Loucy (cell line): ENCODE data around the gene BCO1.

ENCODE experiments used
- H2AFZ ChIP-seq: fragments of 200-600 bp; sonication (generic); 2 replicates; pipeline ENCODE4 v1.6.0; 2016; ENCODE audit warnings: antibody characterized with exemption, mild to moderate bottlenecking, low read length, moderate library complexity
- H3F3A ChIP-seq: fragments of 200-600 bp; 2 replicates; pipeline ENCODE4 v1.6.0; 2016; ENCODE audit warnings: antibody characterized with exemption, low read depth, mild to moderate bottlenecking
- H3K27me3 ChIP-seq: fragments of 200-600 bp; sonication (generic); 2 replicates; pipeline ENCODE4 v1.6.1; 2014; ENCODE audit warnings: low read length, mild to moderate bottlenecking; ENCODE audit not compliant: insufficient read depth, poor library complexity, severe bottlenecking
- H3K36me3 ChIP-seq: fragments of 200-600 bp; sonication (generic); 2 replicates; pipeline ENCODE4 v1.6.1; 2016; ENCODE audit warnings: low read length; ENCODE audit not compliant: insufficient read depth
- H3K4me1 ChIP-seq: fragments of 200-600 bp; sonication (generic); 2 replicates; pipeline ENCODE4 v1.5.1; 2014; ENCODE audit warnings: low read length, mild to moderate bottlenecking; ENCODE audit not compliant: insufficient read depth, poor library complexity, severe bottlenecking
- H3K4me2 ChIP-seq: fragments of 200-600 bp; sonication (generic); 2 replicates; pipeline ENCODE4 v1.6.0; 2014; ENCODE audit warnings: antibody characterized with exemption, low read length, low read depth, mild to moderate bottlenecking; ENCODE audit not compliant: poor library complexity, severe bottlenecking
- H3K4me3 ChIP-seq: fragments of 200-600 bp; sonication (generic); 2 replicates; pipeline ENCODE4 v1.5.1; 2014; ENCODE audit warnings: low read length, mild to moderate bottlenecking, mixed read lengths; ENCODE audit not compliant: poor library complexity, severe bottlenecking
- H3K79me2 ChIP-seq: fragments of 200-600 bp; sonication (generic); 2 replicates; pipeline ENCODE4 v1.6.1; 2014; ENCODE audit warnings: low read length; ENCODE audit not compliant: insufficient read depth
- H3K9ac ChIP-seq: fragments of 200-600 bp; sonication (generic); 2 replicates; pipeline ENCODE4 v1.6.0; 2014; ENCODE audit warnings: mild to moderate bottlenecking, low read depth, low read length, moderate library complexity; ENCODE audit not compliant: poor library complexity, severe bottlenecking
- H3K9me2 ChIP-seq: fragments of 200-600 bp; sonication (generic); replicated peaks from 2 replicates; pipeline ENCODE4 v1.6.1; 2016; ENCODE audit warnings: low read depth, low read length, mixed read lengths
- H3K9me3 ChIP-seq: fragments of 200-600 bp; sonication (generic); 2 replicates; pipeline ENCODE4 v1.6.1; 2014; ENCODE audit warnings: mild to moderate bottlenecking, antibody characterized with exemption, low read length, low read depth; ENCODE audit not compliant: insufficient read depth
- H4K20me1 ChIP-seq: fragments of 200-600 bp; sonication (generic); 2 replicates; pipeline ENCODE4 v1.6.0; 2014; ENCODE audit warnings: antibody characterized with exemption, low read length, mild to moderate bottlenecking; ENCODE audit not compliant: insufficient read depth, poor library complexity, severe bottlenecking
- CTCF ChIP-seq: fragments of 200-600 bp; sonication (generic); conservative IDR thresholded peaks from 2 replicates; pipeline ENCODE4 v1.5.1; 2014; ENCODE audit warnings: mild to moderate bottlenecking, antibody characterized with exemption, low read length
- EZH2phosphoT487 ChIP-seq: fragments of 200-600 bp; IDR thresholded peaks from 2 replicates; pipeline ENCODE4 v1.6.1; 2018; ENCODE audit warnings: antibody characterized with exemption, mild to moderate bottlenecking, moderate library complexity, borderline replicate concordance

The BCO1 gene

GRCh38 chr16:81307770-81308169, 69.3 kb downstream of the BCO1 start:
- peaks cover 11% of the 10 kb centered on the region for H3K4me1 ChIP-seq
- H3K36me3 ChIP-seq: no peaks in the 10 kb centered on the region
- TF ChIP-seq CTCF (no peak), EZH2phosphoT487 (no peak)
- no peaks in the 10 kb centered on the region for H3F3A ChIP-seq
- H3K4me2 ChIP-seq: no peak overlapping the region
- no peak overlapping the region for H3K9ac ChIP-seq
- no peak overlapping the region for H3K4me3 ChIP-seq
- H3K79me2 ChIP-seq: peaks cover 15% of the 10 kb centered on the region
- H3K9me2 ChIP-seq: no peaks in the 10 kb centered on the region
- H3K27me3 ChIP-seq: no peaks in the 10 kb centered on the region
- H3K9me3 ChIP-seq: no peaks in the 10 kb centered on the region
- H2AFZ ChIP-seq: no peak overlapping the region
- no peaks in the 10 kb centered on the region for H4K20me1 ChIP-seq

GRCh38 chr16:81310045-81310644, 71.7 kb downstream of the BCO1 start:
- Histone ChIP-seq H4K20me1 (no peaks in the 10 kb centered on the region), H3K4me3 (no peak overlapping the region), H3F3A (no peaks in the 10 kb centered on the region), H3K9ac (no peak overlapping the region), H3K79me2 (peaks cover 34% of the 10 kb centered on the region), H3K4me2 (no peak overlapping the region), H3K27me3 (no peaks in the 10 kb centered on the region), H3K9me3 (no peaks in the 10 kb centered on the region), H3K36me3 (no peaks in the 10 kb centered on the region), H3K4me1 (peaks cover 20% of the 10 kb centered on the region), H3K9me2 (no peaks in the 10 kb centered on the region), H2AFZ (no peak overlapping the region)
- no peak for TF ChIP-seq CTCF

- Histone ChIP-seq H3K4me2 (peak overlapping the region; percentile 61), H3K9ac (peak overlapping the region; percentile 17), H3K4me3 (peak overlapping the region; percentile 23), H4K20me1 (peaks cover 6% of the 10 kb centered on the region), H3K36me3 (no peaks in the 10 kb centered on the region), H3K79me2 (peaks cover 50% of the 10 kb centered on the region), H3K9me3 (no peaks in the 10 kb centered on the region), H3F3A (no peaks in the 10 kb centered on the region), H3K27me3 (no peaks in the 10 kb centered on the region), H3K4me1 (peaks cover 29% of the 10 kb centered on the region), H2AFZ (no peak overlapping the region), H3K9me2 (no peaks in the 10 kb centered on the region)
- TF ChIP-seq EZH2phosphoT487 (no peak), CTCF (no peak)
Observed at GRCh38 chr16:81311762-81312161, 73.3 kb downstream of the BCO1 start.
